Smooth muscle cell (in vitro differentiated cells): ENCODE results near the gene SETD2. TPM values are rescaled to one million over a fixed set of nuclear protein-coding genes. Genes with fewer than 3 reads are reported as not detected.

ENCODE experiments used
- DNase-seq: peaks from one replicate; lab custom pipeline; 2025; ENCODE audit not compliant: unreplicated experiment; lab: John Stamatoyannopoulos, UW
- H2AFZ ChIP-seq: fragments of 200-600 bp; sonication (generic); 2 replicates; pipeline ENCODE4 v1.6.0; 2016; ENCODE audit warnings: antibody characterized with exemption, low read depth, mild to moderate bottlenecking
- H3F3A ChIP-seq: fragments of 200-600 bp; sonication (generic); 2 replicates; pipeline ENCODE4 v1.6.0; 2017; ENCODE audit warnings: antibody characterized with exemption, low read depth
- H3K27ac ChIP-seq: fragments of 200-600 bp; sonication (generic); 2 replicates; pipeline ENCODE4 v1.5.1; 2016; ENCODE audit warnings: low read depth, mild to moderate bottlenecking
- H3K27me3 ChIP-seq: fragments of 200-600 bp; sonication (generic); 2 replicates; pipeline ENCODE4 v1.6.1; 2016; ENCODE audit warnings: low read depth, mild to moderate bottlenecking
- H3K36me3 ChIP-seq: fragments of 200-600 bp; sonication (generic); 2 replicates; pipeline ENCODE4 v1.5.1; 2016; ENCODE audit warnings: low read depth
- H3K4me1 ChIP-seq: fragments of 200-600 bp; sonication (generic); 2 replicates; pipeline ENCODE4 v1.5.1; 2016; ENCODE audit warnings: low read depth
- H3K4me2 ChIP-seq: fragments of 200-600 bp; sonication (generic); 2 replicates; pipeline ENCODE4 v1.6.0; 2016; ENCODE audit warnings: mild to moderate bottlenecking
- H3K4me3 ChIP-seq: fragments of 200-600 bp; sonication (generic); 2 replicates; pipeline ENCODE4 v1.5.1; 2016; ENCODE audit warnings: mild to moderate bottlenecking
- H3K79me2 ChIP-seq: fragments of 200-600 bp; sonication (generic); 2 replicates; pipeline ENCODE4 v1.6.0; 2016; ENCODE audit warnings: low read depth, mild to moderate bottlenecking
- H3K9ac ChIP-seq: fragments of 200-600 bp; sonication (generic); 2 replicates; pipeline ENCODE4 v1.6.0; 2016; ENCODE audit warnings: low read depth
- H3K9me3 ChIP-seq: fragments of 200-600 bp; sonication (generic); replicated peaks from 2 replicates; pipeline ENCODE4 v1.5.1; 2016; ENCODE audit warnings: low read depth
- H4K20me1 ChIP-seq: fragments of 200-600 bp; sonication (generic); 2 replicates; pipeline ENCODE4 v1.6.0; 2016; ENCODE audit warnings: low read depth
- WGBS: methylation state at CpG from one replicate; pipeline ENCODE4 v1.1.7; 2016; ENCODE audit warnings: low lambda C conversion rate; 5-methylcytosine and 5-hydroxymethylcytosine counted together
- polyA plus RNA-seq: library from polyadenylated mRNA; unstranded; fragments of >200 nt; fragmentation: Nextera tagmentation; extraction: Ambion mirVana; gene quantifications from 2 replicates; pipeline ENCODE4 v1.2.1, GENCODE V29; 2016
- total RNA-seq: library from RNA; depleted of rRNA; stranded (reverse); fragments of >200 nt; gene quantifications from 2 replicates; pipeline ENCODE4 v1.2.3, GENCODE V29; 2014
- TF ChIP-seq, protein P1 (sequence below): fragments of 200-600 bp; sonication (generic); IDR thresholded peaks from 2 replicates; pipeline ENCODE4 v1.5.1; 2017; ENCODE audit warnings: borderline replicate concordance, mild to moderate bottlenecking, antibody characterized with exemption; ENCODE audit not compliant: insufficient read depth, poor library complexity, severe bottlenecking

The SETD2 gene
- total and polyA plus RNA-seq, 2 experiments from 2014 or later: 8.3 to 28.4 TPM

DNA sequence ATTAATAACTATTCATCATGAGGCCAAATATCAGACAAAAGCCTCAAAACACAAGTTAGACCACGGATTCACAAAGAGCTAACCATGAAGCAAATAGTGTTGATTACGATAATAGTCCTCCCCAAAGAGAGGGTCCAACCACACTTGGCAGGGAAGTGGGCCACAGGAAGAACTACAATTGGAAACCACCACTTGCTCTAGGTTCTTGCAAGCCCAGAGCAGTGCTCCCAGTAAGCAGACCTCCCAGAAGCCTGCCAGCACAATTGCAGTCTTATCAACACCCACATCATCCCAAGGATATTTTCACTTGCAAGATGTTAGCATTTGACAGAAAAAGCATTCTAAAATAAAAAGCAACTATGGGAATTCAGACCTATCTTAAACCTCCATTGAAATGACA lies 11.3 kb downstream of the SETD2 start:
- Histone ChIP-seq H4K20me1 (peaks cover 100% of the 10 kb centered on the region), H3K36me3 (no peaks in the 10 kb centered on the region)

DNA sequence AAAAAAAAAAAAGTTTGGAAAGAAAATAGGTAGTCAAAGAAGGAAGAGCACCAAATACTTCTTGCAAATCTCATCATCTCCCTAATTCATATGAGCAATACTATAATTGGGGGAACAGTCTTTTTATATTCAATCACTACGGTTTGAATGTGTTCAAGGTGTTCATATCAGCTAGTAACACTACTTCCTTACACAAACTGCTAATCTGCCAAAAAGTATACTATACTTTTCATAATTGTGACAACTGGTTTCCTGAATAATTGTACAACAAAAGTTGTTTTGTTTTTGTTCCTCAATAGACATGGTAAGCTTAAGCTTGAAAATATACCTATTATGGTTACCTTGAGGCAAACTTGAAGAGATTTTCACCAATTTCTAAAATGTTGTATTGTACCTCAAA lies 12.1 kb downstream of the SETD2 start:
- TF ChIP-seq, protein P1, sequence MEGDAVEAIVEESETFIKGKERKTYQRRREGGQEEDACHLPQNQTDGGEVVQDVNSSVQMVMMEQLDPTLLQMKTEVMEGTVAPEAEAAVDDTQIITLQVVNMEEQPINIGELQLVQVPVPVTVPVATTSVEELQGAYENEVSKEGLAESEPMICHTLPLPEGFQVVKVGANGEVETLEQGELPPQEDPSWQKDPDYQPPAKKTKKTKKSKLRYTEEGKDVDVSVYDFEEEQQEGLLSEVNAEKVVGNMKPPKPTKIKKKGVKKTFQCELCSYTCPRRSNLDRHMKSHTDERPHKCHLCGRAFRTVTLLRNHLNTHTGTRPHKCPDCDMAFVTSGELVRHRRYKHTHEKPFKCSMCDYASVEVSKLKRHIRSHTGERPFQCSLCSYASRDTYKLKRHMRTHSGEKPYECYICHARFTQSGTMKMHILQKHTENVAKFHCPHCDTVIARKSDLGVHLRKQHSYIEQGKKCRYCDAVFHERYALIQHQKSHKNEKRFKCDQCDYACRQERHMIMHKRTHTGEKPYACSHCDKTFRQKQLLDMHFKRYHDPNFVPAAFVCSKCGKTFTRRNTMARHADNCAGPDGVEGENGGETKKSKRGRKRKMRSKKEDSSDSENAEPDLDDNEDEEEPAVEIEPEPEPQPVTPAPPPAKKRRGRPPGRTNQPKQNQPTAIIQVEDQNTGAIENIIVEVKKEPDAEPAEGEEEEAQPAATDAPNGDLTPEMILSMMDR: no peak
- no peak overlapping the region for H3K4me3 ChIP-seq
- peaks cover 4% of the 10 kb centered on the region for H3F3A ChIP-seq
- H3K9me3 ChIP-seq: no peaks in the 10 kb centered on the region
- no peak overlapping the region for H3K9ac ChIP-seq
- no peak overlapping the region for H3K27ac ChIP-seq
- H3K27me3 ChIP-seq: no peaks in the 10 kb centered on the region
- H3K4me1 ChIP-seq: peaks cover 5% of the 10 kb centered on the region
- H3K79me2 ChIP-seq: peaks cover 100% of the 10 kb centered on the region
- H3K4me2 ChIP-seq: no peak overlapping the region
- H3K36me3 ChIP-seq: no peaks in the 10 kb centered on the region
- DNase-seq: no peak
- H4K20me1 ChIP-seq: peaks cover 100% of the 10 kb centered on the region
- 100% methylated on average over 1 of the region's 1 CpG for WGBS
- H2AFZ ChIP-seq: no peak overlapping the region

More for the DNA sequence above, 11.3 kb downstream of the SETD2 start:
- no peaks in the 10 kb centered on the region for H3K9me3 ChIP-seq
- H3K4me2 ChIP-seq: no peak overlapping the region
- peaks cover 4% of the 10 kb centered on the region for H3F3A ChIP-seq
- no peak for DNase-seq
- H3K27me3 ChIP-seq: no peaks in the 10 kb centered on the region
- no peak overlapping the region for H3K27ac ChIP-seq
- no peak overlapping the region for H3K4me3 ChIP-seq
- no peak overlapping the region for H3K9ac ChIP-seq
- H3K79me2 ChIP-seq: peaks cover 100% of the 10 kb centered on the region
- TF ChIP-seq, protein P1: no peak
- H2AFZ ChIP-seq: no peak overlapping the region
- 96% methylated on average over 2 of the region's 2 CpGs for WGBS
- peaks cover 5% of the 10 kb centered on the region for H3K4me1 ChIP-seq

DNA sequence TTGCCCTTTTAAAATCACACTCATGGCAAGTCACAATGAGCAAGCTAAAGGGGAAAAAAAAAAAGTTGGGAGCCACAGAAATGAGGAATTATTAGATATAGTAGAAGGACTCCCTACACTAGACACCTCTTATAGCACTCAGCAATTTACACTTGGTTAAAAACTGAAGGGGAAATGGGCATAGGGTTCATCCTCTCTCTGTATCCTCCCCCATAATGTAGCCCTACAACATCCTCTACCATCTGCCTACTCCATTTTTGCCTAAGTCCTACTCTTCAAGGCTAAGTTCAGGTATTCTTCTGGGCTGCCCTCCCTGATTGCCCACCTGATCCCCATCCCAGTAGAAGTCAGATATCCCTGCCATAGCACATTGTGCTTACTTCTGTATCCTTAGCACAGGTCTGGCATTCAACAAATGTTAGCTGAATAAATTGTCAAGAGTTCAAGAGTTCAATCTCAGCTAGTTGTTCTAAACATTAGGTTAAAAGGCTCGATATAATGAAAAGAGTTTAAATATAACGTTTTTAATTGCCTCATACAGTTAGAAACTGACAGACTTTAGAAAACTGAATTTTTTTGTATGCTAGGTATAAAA lies 14.5 kb downstream of the SETD2 start:
- Histone ChIP-seq H3K4me3 (no peak overlapping the region), H3K9me3 (no peaks in the 10 kb centered on the region), H4K20me1 (peaks cover 100% of the 10 kb centered on the region), H3K27ac (no peak overlapping the region), H3K4me1 (peaks cover 5% of the 10 kb centered on the region), H3K36me3 (no peaks in the 10 kb centered on the region), H3F3A (no peaks in the 10 kb centered on the region), H3K4me2 (no peak overlapping the region), H3K79me2 (peaks cover 100% of the 10 kb centered on the region), H3K27me3 (no peaks in the 10 kb centered on the region), H2AFZ (no peak overlapping the region), H3K9ac (no peak overlapping the region)
- TF ChIP-seq, protein P1: no peak
- DNase-seq: no peak
- 89% methylated on average over 2 of the region's 2 CpGs for WGBS

DNA sequence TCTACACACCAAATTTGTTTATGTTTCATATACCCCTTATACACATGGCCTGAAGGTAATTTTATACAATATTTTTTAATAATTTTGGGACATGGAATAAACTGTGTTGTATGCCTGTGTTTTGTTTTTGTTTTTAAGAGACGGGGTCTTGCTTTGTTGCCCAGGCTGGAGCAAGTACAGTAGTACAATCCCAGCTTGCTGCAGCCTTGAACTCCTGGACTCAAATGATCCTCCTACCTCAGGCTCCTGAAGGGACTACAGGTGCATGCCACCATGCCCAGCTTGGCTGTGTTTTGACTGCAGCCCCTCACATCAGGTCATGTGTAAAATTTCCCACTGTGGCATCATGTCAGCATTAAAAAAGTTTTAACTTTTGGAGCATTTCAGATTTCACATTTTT lies 18.6 kb downstream of the SETD2 start:
- Histone ChIP-seq H3K79me2 (peaks cover 100% of the 10 kb centered on the region), H3K9ac (no peak overlapping the region), H3K9me3 (no peaks in the 10 kb centered on the region), H3K4me1 (no peaks in the 10 kb centered on the region), H4K20me1 (peaks cover 100% of the 10 kb centered on the region), H3K27me3 (no peaks in the 10 kb centered on the region), H2AFZ (no peak overlapping the region), H3F3A (no peaks in the 10 kb centered on the region), H3K4me3 (no peak overlapping the region), H3K27ac (no peak overlapping the region), H3K36me3 (no peaks in the 10 kb centered on the region), H3K4me2 (no peak overlapping the region)
- TF ChIP-seq, protein P1: no peak
- DNase-seq: no peak
- WGBS: 100% methylated on average over 1 of the region's 1 CpG
